B cell (primary cell): Measurements from ENCODE around the gene TENM3. TPM values are rescaled to one million over a fixed set of nuclear protein-coding genes. Genes with fewer than 3 reads are reported as not detected.

Experiments
- ATAC-seq: fragments of 200-7000 bp; cut with Tn5 transposase; one replicate; pipeline ENCODE4 v1.10.0; 2021; ENCODE audit warnings: low read depth, mild to moderate bottlenecking, moderate number of reproducible peaks, moderate library complexity
- CTCF ChIA-PET: fragments of 350-600 bp; sonication (Branson Sonifier 250); formaldehyde crosslinking; loops from one replicate; lab custom pipeline; 2021; ENCODE audit warnings: antibody characterized with exemption, inconsistent platforms; lab: Charles Lee
- POLR2A ChIA-PET: fragments of 350-600 bp; sonication (Branson Sonifier 250); formaldehyde crosslinking; loops from one replicate; lab custom pipeline; 2021; ENCODE audit warnings: antibody characterized with exemption; lab: Charles Lee
- DNase-seq: peaks from one replicate; pipeline ENCODE4 v3.0.0; 2013
- H2AFZ ChIP-seq: 2 replicates; pipeline ENCODE4 v1.6.1; 2012; ENCODE audit warnings: mild to moderate bottlenecking, low read depth, low read length; ENCODE audit not compliant: insufficient read depth, poor library complexity, severe bottlenecking
- H3K27ac ChIP-seq, 2 donors: 1 replicate in 1 of 2; 2 replicates in 1 of 2; pipeline ENCODE4 v1.5.1; 2012 to 2013; ENCODE audit warnings: low read length in 2 of 2, mild to moderate bottlenecking in 2 of 2, moderate library complexity in 1 of 2
- H3K27me3 ChIP-seq, 4 experiments: fragments of 200-600 bp in 1 of 4; sonication (generic) in 1 of 4; replicated peaks in 1 of 4; 1 replicate in 2 of 4; 2 replicates in 2 of 4; pipeline versions ENCODE4 v1.6.1 to v1.7.0; 2013 to 2016; ENCODE audit warnings: low read length in 3 of 4, mild to moderate bottlenecking in 2 of 4, mixed read lengths in 1 of 4, moderate library complexity in 1 of 4; ENCODE audit not compliant: insufficient read depth in 4 of 4, control insufficient read depth in 3 of 4; ENCODE audit errors: control extremely low read depth in 1 of 4
- H3K36me3 ChIP-seq, 2 experiments: replicated peaks in 1 of 2; 1 replicate in 1 of 2; 2 replicates in 1 of 2; pipeline versions ENCODE4 v1.6.1 to v1.7.1; 2013; ENCODE audit warnings: low read length in 1 of 2; ENCODE audit not compliant: insufficient read depth in 2 of 2, control insufficient read depth in 1 of 2; ENCODE audit errors: control extremely low read depth in 1 of 2, extremely low read depth in 1 of 2
- H3K4me1 ChIP-seq, 2 donors: fragments of 200-600 bp in 1 of 2; sonication (generic) in 1 of 2; 1 replicate in 1 of 2; 2 replicates in 1 of 2; pipeline versions ENCODE4 v1.5.1 to v1.6.1; 2013 to 2017; ENCODE audit warnings: low read length in 2 of 2; ENCODE audit not compliant: control insufficient read depth in 2 of 2, insufficient read depth in 2 of 2
- H3K4me2 ChIP-seq: replicated peaks from 2 replicates; pipeline ENCODE3; 2012; ENCODE audit warnings: mild to moderate bottlenecking, low read depth, low read length; ENCODE audit not compliant: poor library complexity, severe bottlenecking
- H3K4me3 ChIP-seq, 5 experiments: fragments of 200-600 bp in 1 of 5; sonication (generic) in 1 of 5; 1 replicate in 3 of 5; 2 replicates in 2 of 5; pipeline versions ENCODE4 v1.5.1 to v1.7.0; 2011 to 2016; ENCODE audit warnings: low read length in 4 of 5, mild to moderate bottlenecking in 4 of 5, low read depth in 2 of 5, control low read depth in 1 of 5, moderate library complexity in 1 of 5; ENCODE audit not compliant: insufficient read depth in 1 of 5; ENCODE audit errors: control extremely low read depth in 1 of 5, extremely low read depth in 1 of 5
- H3K79me2 ChIP-seq: fragments of 200-600 bp; sonication (generic); one replicate; pipeline ENCODE4 v1.6.0; 2016; ENCODE audit warnings: low read length; ENCODE audit not compliant: control insufficient read depth, insufficient read depth
- H3K9ac ChIP-seq: fragments of 200-600 bp; sonication (generic); 2 replicates; pipeline ENCODE4 v1.6.1; 2017; ENCODE audit warnings: mild to moderate bottlenecking, low read length, moderate library complexity
- H3K9me3 ChIP-seq, 3 donors: one replicate each; pipeline versions ENCODE4 v1.6.1 to v1.7.1; 2013; ENCODE audit warnings: low read length in 2 of 3; ENCODE audit not compliant: control insufficient read depth in 2 of 3, insufficient read depth in 1 of 3; ENCODE audit errors: control extremely low read depth in 1 of 3
- H4K20me1 ChIP-seq: 2 replicates; pipeline ENCODE4 v1.6.0; 2012; ENCODE audit warnings: mild to moderate bottlenecking, low read length; ENCODE audit not compliant: insufficient read depth, control insufficient read depth, poor library complexity, severe bottlenecking
- H3K27ac Mint-ChIP-seq: one replicate; pipeline ENCODE4 v1.8.0; 2021; ENCODE audit warnings: mixed read lengths
- H3K27me3 Mint-ChIP-seq: one replicate; pipeline ENCODE4 v1.8.0; 2021; ENCODE audit warnings: mixed read lengths
- H3K4me1 Mint-ChIP-seq: one replicate; pipeline ENCODE4 v1.8.0; 2021; ENCODE audit warnings: mixed read lengths
- H3K4me3 Mint-ChIP-seq: one replicate; pipeline ENCODE4 v1.8.0; 2021; ENCODE audit warnings: mixed read lengths
- H3K9me3 Mint-ChIP-seq: one replicate; pipeline ENCODE4 v1.8.0; 2022; ENCODE audit warnings: mixed read lengths; ENCODE audit not compliant: insufficient read depth
- EZH2 ChIP-seq: IDR thresholded peaks from 2 replicates; pipeline ENCODE4 v1.6.1; 2012; ENCODE audit warnings: borderline replicate concordance, low read depth, mild to moderate bottlenecking, moderate library complexity, low read length; ENCODE audit not compliant: insufficient read depth, poor library complexity, severe bottlenecking
- WGBS: methylation state at CpG from one replicate; pipeline ENCODE4 v1.1.5; 2013; ENCODE audit warnings: missing lambda C conversion rate; ENCODE audit not compliant: insufficient coverage; 5-methylcytosine and 5-hydroxymethylcytosine counted together
- intact Hi-C: fragments of 100-400 bp; cut with micrococcal nuclease; formaldehyde crosslinking; loops from one replicate; pipeline ENCODE4 v1.10.0; 2022
- polyA plus RNA-seq: library from polyadenylated mRNA; depleted of rRNA; stranded (reverse); fragments of >200 nt; gene quantifications from 2 replicates; pipeline ENCODE4 v1.2.3, GENCODE V29; 2012
- total RNA-seq, 2 donors: library from RNA; stranded (reverse); fragments of 120-200 nt in 1 of 2; gene quantifications; 1 replicate in 1 of 2; 2 replicates in 1 of 2; pipeline versions ENCODE4 v1.2.3 to v1.2.4, GENCODE V29; 2013 to 2022
- TF ChIP-seq, protein P1 (sequence below): fragments of 200-600 bp; IDR thresholded peaks from one replicate; pipeline ENCODE4 v1.8.0; 2022; ENCODE audit warnings: antibody characterized with exemption, mild to moderate bottlenecking

The TENM3 gene
- total and polyA plus RNA-seq, 2 donors (not counting 1 experiment from before 2014, with no cell fraction given): not detected

DNA sequence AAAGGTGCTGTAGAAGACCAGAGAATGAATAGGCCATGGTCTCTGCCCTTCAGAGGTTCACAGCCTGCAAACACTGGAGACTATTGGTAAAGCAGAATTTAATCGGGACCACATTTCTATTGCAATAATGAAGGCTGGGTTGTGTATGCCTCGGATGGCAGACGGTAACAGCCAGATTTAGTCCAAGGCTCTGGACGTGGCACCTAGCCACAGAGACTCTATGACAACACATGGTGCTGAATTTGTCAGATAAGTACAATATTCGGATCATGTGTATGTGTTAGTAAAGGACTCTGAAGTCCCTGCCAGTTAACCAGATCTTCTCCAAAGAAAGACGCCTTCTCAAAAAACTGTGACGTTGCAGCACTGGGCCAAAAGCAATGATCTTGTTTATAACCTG is 545.0 kb downstream of the TENM3 start:
- WGBS: 89% methylated on average over 4 of the region's 7 CpGs
- intact Hi-C loops: no loop called here
- CTCF ChIA-PET: no interaction called here

DNA sequence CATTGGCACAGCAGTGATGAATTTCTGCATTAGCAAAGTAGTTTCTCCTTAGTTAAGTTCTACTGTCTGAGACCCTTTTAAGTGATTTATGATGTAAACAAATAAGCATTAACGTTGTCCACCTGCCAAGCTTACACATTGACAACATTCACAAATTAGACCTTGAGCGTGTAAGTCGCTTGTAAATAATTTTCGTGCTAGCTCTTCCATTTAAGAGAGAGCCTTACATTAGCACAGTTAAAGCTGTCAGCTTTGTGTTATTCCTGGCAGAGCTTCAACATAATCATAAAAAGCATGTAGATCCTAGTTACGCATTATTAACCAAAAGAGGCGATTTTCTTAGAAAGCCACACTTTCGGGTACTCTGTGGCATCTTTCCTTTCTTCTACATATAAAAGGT is 546.3 kb downstream of the TENM3 start:
- CTCF ChIA-PET: no interaction called here
- Histone ChIP-seq H4K20me1 (no peaks in the 10 kb centered on the region), H3K4me2 (no peak overlapping the region), H3K9ac (no peak overlapping the region), H3K9me3 (no peaks in the 10 kb centered on the region), H3K4me3 (no peak overlapping the region), H3K4me1 (no peaks in the 10 kb centered on the region), H3K36me3 (no peaks in the 10 kb centered on the region), H3K27me3 (no peaks in the 10 kb centered on the region), H3K27ac (no peak overlapping the region), H2AFZ (no peak overlapping the region), H3K79me2 (no peaks in the 10 kb centered on the region)
- Mint-ChIP-seq H3K27me3 (no peaks in the 10 kb centered on the region), H3K4me3 (no peak overlapping the region), H3K9me3 (peaks cover 5% of the 10 kb centered on the region), H3K4me1 (no peaks in the 10 kb centered on the region), H3K27ac (no peak overlapping the region)
- intact Hi-C loops: no loop called here
- TF ChIP-seq EZH2: no peak
- TF ChIP-seq, protein P1, sequence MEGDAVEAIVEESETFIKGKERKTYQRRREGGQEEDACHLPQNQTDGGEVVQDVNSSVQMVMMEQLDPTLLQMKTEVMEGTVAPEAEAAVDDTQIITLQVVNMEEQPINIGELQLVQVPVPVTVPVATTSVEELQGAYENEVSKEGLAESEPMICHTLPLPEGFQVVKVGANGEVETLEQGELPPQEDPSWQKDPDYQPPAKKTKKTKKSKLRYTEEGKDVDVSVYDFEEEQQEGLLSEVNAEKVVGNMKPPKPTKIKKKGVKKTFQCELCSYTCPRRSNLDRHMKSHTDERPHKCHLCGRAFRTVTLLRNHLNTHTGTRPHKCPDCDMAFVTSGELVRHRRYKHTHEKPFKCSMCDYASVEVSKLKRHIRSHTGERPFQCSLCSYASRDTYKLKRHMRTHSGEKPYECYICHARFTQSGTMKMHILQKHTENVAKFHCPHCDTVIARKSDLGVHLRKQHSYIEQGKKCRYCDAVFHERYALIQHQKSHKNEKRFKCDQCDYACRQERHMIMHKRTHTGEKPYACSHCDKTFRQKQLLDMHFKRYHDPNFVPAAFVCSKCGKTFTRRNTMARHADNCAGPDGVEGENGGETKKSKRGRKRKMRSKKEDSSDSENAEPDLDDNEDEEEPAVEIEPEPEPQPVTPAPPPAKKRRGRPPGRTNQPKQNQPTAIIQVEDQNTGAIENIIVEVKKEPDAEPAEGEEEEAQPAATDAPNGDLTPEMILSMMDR: no peak
- 98% methylated on average over 4 of the region's 7 CpGs for whole genome bisulfite sequencing
- POLR2A ChIA-PET: no interaction called here
- no peak for ATAC-seq
- no peak for DNase-seq

More for the DNA sequence above, 545.0 kb downstream of the TENM3 start:
- Histone ChIP-seq H3K4me3 (no peak overlapping the region), H3K36me3 (no peaks in the 10 kb centered on the region), H2AFZ (no peak overlapping the region), H3K79me2 (no peaks in the 10 kb centered on the region), H3K9me3 (no peaks in the 10 kb centered on the region), H3K4me1 (no peaks in the 10 kb centered on the region), H3K4me2 (no peak overlapping the region), H3K9ac (no peak overlapping the region), H3K27me3 (no peaks in the 10 kb centered on the region), H3K27ac (no peak overlapping the region), H4K20me1 (no peaks in the 10 kb centered on the region)
- DNase-seq (no peak), ATAC-seq (no peak)
- H3K4me3 Mint-ChIP-seq: no peak overlapping the region
- peaks cover 5% of the 10 kb centered on the region for H3K9me3 Mint-ChIP-seq
- H3K27me3 Mint-ChIP-seq: no peaks in the 10 kb centered on the region
- no peaks in the 10 kb centered on the region for H3K4me1 Mint-ChIP-seq
- no peak overlapping the region for H3K27ac Mint-ChIP-seq
- TF ChIP-seq, protein P1: no peak
- no peak for TF ChIP-seq EZH2
- POLR2A ChIA-PET: no interaction called here
